HCT116 (cell line): ENCODE data around the gene STARD7. TPM values are rescaled to one million over a fixed set of nuclear protein-coding genes. Genes with fewer than 3 reads are reported as not detected.

Source experiments
- ATAC-seq: fragments of 200-7000 bp; cut with Tn5 transposase; 2 replicates; pipeline ENCODE4 v1.9.1; 2020; ENCODE audit warnings: mild to moderate bottlenecking, moderate library complexity
- BruUV-seq: library from RNA; stranded (reverse); fragments of 400-500 nt; replicated peaks from 2 replicates; lab custom pipeline; 2021; lab: Mats Ljungman, UMichigan
- CTCF ChIA-PET: fragments of 300-600 bp; sonication (Branson Sonifier 250); formaldehyde crosslinking; loops from one replicate; lab custom pipeline; 2021; ENCODE audit warnings: antibody characterized with exemption; lab: Charles Lee
- POLR2A ChIA-PET: fragments of 300-600, 350-600 bp; sonication (Branson Sonifier 250); formaldehyde crosslinking; loops from one replicate; lab custom pipeline; 2021; ENCODE audit warnings: antibody characterized with exemption; lab: Charles Lee
- RAD21 ChIA-PET, 2 experiments: fragments of 300-600 bp; sonication (Branson Sonifier 250); formaldehyde crosslinking; loops; one replicate each; lab custom pipeline; 2023; ENCODE audit warnings: low total read pairs in 2 of 2; ENCODE audit not compliant: uncharacterized antibody in 2 of 2, unreplicated experiment in 2 of 2, low non-redundant PET in 1 of 2; lab: Charles Lee
- DNase-seq: peaks from one replicate; pipeline ENCODE4 v3.0.0-alpha.2; 2010; ENCODE audit warnings: low read depth, low spot score
- H2AFZ ChIP-seq: fragments of 200-600 bp; shearing (Covaris generic), sonication (generic); 2 replicates; pipeline ENCODE4 v1.6.1; 2017; ENCODE audit warnings: low read depth, mixed run types, mixed read lengths, antibody characterized with exemption, low read length; ENCODE audit not compliant: poor library complexity, severe bottlenecking
- H3K27ac ChIP-seq: 2 replicates; pipeline ENCODE4 v1.5.1; 2012; ENCODE audit warnings: low read depth, low read length
- H3K27me3 ChIP-seq: fragments of 200-600 bp; sonication (generic); 2 replicates; pipeline ENCODE4 v1.6.1; 2016; ENCODE audit warnings: mixed run types, low read length, mixed read lengths; ENCODE audit not compliant: insufficient read depth
- H3K36me3 ChIP-seq, 2 experiments: fragments of 200-500 bp in 1 of 2; fragments of 200-600 bp in 1 of 2; sonication (Bioruptor generic) in 1 of 2; sonication (generic) in 1 of 2; 2 replicates each; pipeline versions ENCODE4 v1.5.1 to v1.6.1; 2014 to 2016; ENCODE audit warnings: low read length in 2 of 2, inconsistent platforms in 1 of 2, mixed read lengths in 1 of 2, mixed run types in 1 of 2; ENCODE audit not compliant: insufficient read depth in 2 of 2, control insufficient read depth in 1 of 2
- H3K4me1 ChIP-seq, 2 experiments: fragments of 200-600 bp in 1 of 2; sonication (generic) in 1 of 2; 2 replicates each; pipeline versions ENCODE4 v1.5.1 to v1.6.1; 2012 to 2017; ENCODE audit warnings: low read length in 2 of 2, inconsistent platforms in 1 of 2, mild to moderate bottlenecking in 1 of 2, mixed read lengths in 1 of 2, mixed run types in 1 of 2, moderate library complexity in 1 of 2; ENCODE audit not compliant: insufficient read depth in 2 of 2, control insufficient read depth in 1 of 2
- H3K4me2 ChIP-seq: fragments of 200-600 bp; sonication (generic); 2 replicates; pipeline ENCODE4 v1.6.1; 2017; ENCODE audit warnings: mixed run types, low read length, mixed read lengths
- H3K4me3 ChIP-seq, 2 experiments: fragments of 200-600 bp in 1 of 2; sonication (generic) in 1 of 2; replicated peaks in 1 of 2; 2 replicates each; pipeline ENCODE4 v1.5.1; 2011 to 2016; ENCODE audit warnings: low read length in 2 of 2, control low read depth in 1 of 2, low read depth in 1 of 2, mild to moderate bottlenecking in 1 of 2, mixed read lengths in 1 of 2, mixed run types in 1 of 2
- H3K79me2 ChIP-seq: fragments of 200-600 bp; sonication (generic); 2 replicates; pipeline ENCODE4 v1.6.1; 2017; ENCODE audit warnings: mild to moderate bottlenecking, mixed run types, low read length, moderate library complexity, mixed read lengths; ENCODE audit not compliant: insufficient read depth
- H3K9ac ChIP-seq: fragments of 200-600 bp; sonication (generic); 2 replicates; pipeline ENCODE4 v1.6.1; 2016; ENCODE audit warnings: low read length, mixed read lengths
- H3K9me2 ChIP-seq: fragments of 200-600 bp; sonication (generic), shearing (Covaris generic); 2 replicates; pipeline ENCODE4 v1.6.1; 2017; ENCODE audit warnings: mixed run types, mild to moderate bottlenecking, moderate library complexity; ENCODE audit not compliant: insufficient read depth
- H3K9me3 ChIP-seq, 2 experiments: fragments of 200-500 bp in 1 of 2; fragments of 200-600 bp in 1 of 2; sonication (Bioruptor generic) in 1 of 2; sonication (generic) in 1 of 2; 2 replicates each; pipeline ENCODE4 v1.6.1; 2014 to 2017; ENCODE audit warnings: low read length in 2 of 2, mixed read lengths in 2 of 2, inconsistent platforms in 1 of 2, low read depth in 1 of 2, mild to moderate bottlenecking in 1 of 2, mixed run types in 1 of 2, moderate library complexity in 1 of 2; ENCODE audit not compliant: control insufficient read depth in 1 of 2, insufficient read depth in 1 of 2
- H4K20me1 ChIP-seq: fragments of 200-600 bp; sonication (generic), shearing (Covaris generic); 2 replicates; pipeline ENCODE4 v1.6.1; 2017; ENCODE audit warnings: mixed run types, mild to moderate bottlenecking, moderate library complexity; ENCODE audit not compliant: insufficient read depth
- CEBPB ChIP-seq: IDR thresholded peaks from 2 replicates; pipeline ENCODE4 v1.6.1; 2012; ENCODE audit warnings: low read depth
- CTCF ChIP-seq, 3 experiments: fragments of 200-600 bp in 1 of 3; sonication (generic) in 1 of 3; IDR thresholded peaks in 2 of 3; conservative IDR thresholded peaks in 1 of 3; 2 replicates each; pipeline ENCODE4 v1.5.1; 2012 to 2017; ENCODE audit warnings: low read depth in 2 of 3, low read length in 2 of 3, antibody characterized with exemption in 1 of 3, borderline replicate concordance in 1 of 3, control low read depth in 1 of 3, mild to moderate bottlenecking in 1 of 3, mixed read lengths in 1 of 3, mixed run types in 1 of 3, moderate library complexity in 1 of 3; ENCODE audit not compliant: insufficient read depth in 1 of 3
- EGR1 ChIP-seq: IDR thresholded peaks from 2 replicates; pipeline ENCODE4 v1.6.1; 2012; ENCODE audit warnings: low read depth
- EZH2 ChIP-seq: fragments of 200-600 bp; sonication (generic); IDR thresholded peaks from 2 replicates; pipeline ENCODE4 v1.6.1; 2017; ENCODE audit warnings: antibody characterized with exemption, mixed run types
- EZH2phosphoT487 ChIP-seq: fragments of 200-600 bp; IDR thresholded peaks from 2 replicates; pipeline ENCODE4 v1.6.1; 2018; ENCODE audit warnings: antibody characterized with exemption, borderline replicate concordance
- FOSL1 ChIP-seq: IDR thresholded peaks from 2 replicates; pipeline ENCODE4 v1.6.1; 2012; ENCODE audit warnings: low read depth
- POLR2A ChIP-seq: IDR thresholded peaks from 2 replicates; pipeline ENCODE4 v1.7.0; 2011; ENCODE audit warnings: borderline replicate concordance; ENCODE audit not compliant: insufficient read depth, insufficient read length; ENCODE audit errors: extremely low read depth
- POLR2AphosphoS5 ChIP-seq: IDR thresholded peaks from 2 replicates; pipeline ENCODE4 v1.6.1; 2011; ENCODE audit warnings: mild to moderate bottlenecking, low read depth, low read length, moderate library complexity
- RAD21 ChIP-seq: IDR thresholded peaks from 2 replicates; pipeline ENCODE4 v1.6.1; 2012; ENCODE audit warnings: low read depth, mild to moderate bottlenecking
- intact Hi-C: fragments of 100-400 bp; cut with micrococcal nuclease; formaldehyde crosslinking; loops from 2 replicates; pipeline ENCODE4 v1.10.0; 2022
- total RNA-seq: library from RNA; stranded (reverse); gene quantifications from one replicate; pipeline ENCODE4 v1.2.1, GENCODE V29; 2021; ENCODE audit not compliant: unreplicated experiment
- TF ChIP-seq, protein P1 (sequence below): IDR thresholded peaks from 2 replicates; pipeline ENCODE4 v1.6.1; 2012

Gene STARD7
- total RNA-seq, 1 experiment from 2014 or later = 160 TPM

- POLR2A ChIA-PET = no interaction called here
- Histone ChIP-seq H4K20me1 (no peaks in the 10 kb centered on the region), H3K4me2 (no peak overlapping the region), H3K4me1 (no peaks in the 10 kb centered on the region), H3K27me3 (no peaks in the 10 kb centered on the region), H3K9me3 (no peaks in the 10 kb centered on the region), H3K9ac (no peak overlapping the region), H3K79me2 (no peaks in the 10 kb centered on the region), H2AFZ (no peak overlapping the region), H3K27ac (no peak overlapping the region), H3K36me3 (no peaks in the 10 kb centered on the region), H3K4me3 (no peak overlapping the region), H3K9me2 (no peaks in the 10 kb centered on the region)
- TF ChIP-seq EZH2phosphoT487 (no peak), POLR2AphosphoS5 (no peak), CEBPB (no peak), RAD21 (no peak), CTCF (IDR thresholded peaks at IDR 0.05 in 2 of 3, conservative IDR thresholded peaks at IDR 0.05 in 1 of 3; ENCODE audit: borderline replicate concordance in 1 of 3, insufficient read depth in 1 of 3, low read depth in 2 of 3, low read length in 2 of 3) (no peak), EZH2 (no peak), POLR2A (no peak), EGR1 (no peak), FOSL1 (no peak)
- TF ChIP-seq, protein P1, sequence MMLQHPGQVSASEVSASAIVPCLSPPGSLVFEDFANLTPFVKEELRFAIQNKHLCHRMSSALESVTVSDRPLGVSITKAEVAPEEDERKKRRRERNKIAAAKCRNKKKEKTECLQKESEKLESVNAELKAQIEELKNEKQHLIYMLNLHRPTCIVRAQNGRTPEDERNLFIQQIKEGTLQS = no peak
- no peak for ATAC-seq
- RAD21 ChIA-PET = no interaction called here
- CTCF ChIA-PET = no interaction called here
- intact Hi-C loops = no loop called here
- no peak for DNase-seq
- BruUV-seq = no TSS peak
Observed at GRCh38 chr2:96239745-96240264, 31.2 kb upstream of the STARD7 start.
